ENCODE measurements around the gene CT45A5. TPM values are rescaled to one million over a fixed set of nuclear protein-coding genes. Genes with fewer than 3 reads are reported as not detected.

Gene CT45A5, protein sequence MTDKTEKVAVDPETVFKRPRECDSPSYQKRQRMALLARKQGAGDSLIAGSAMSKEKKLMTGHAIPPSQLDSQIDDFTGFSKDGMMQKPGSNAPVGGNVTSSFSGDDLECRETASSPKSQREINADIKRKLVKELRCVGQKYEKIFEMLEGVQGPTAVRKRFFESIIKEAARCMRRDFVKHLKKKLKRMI
- not detected in 2 replicates for total RNA-seq

GRCh38 chrX:135785403-135785802 is at the start of gene CT45A5:
TSS of gene CT45A5 (minus strand) at chrX:135785503. CDS start at chrX:135781729, 3,774 bp downstream.

GRCh38 chrX:135819912-135820311 is 34.6 kb upstream of the CT45A5 start, which contains the start of gene CT45A2:
TSS of gene CT45A2 (minus strand) at chrX:135820012. CDS start at chrX:135816265, 3,747 bp downstream.

DNA sequence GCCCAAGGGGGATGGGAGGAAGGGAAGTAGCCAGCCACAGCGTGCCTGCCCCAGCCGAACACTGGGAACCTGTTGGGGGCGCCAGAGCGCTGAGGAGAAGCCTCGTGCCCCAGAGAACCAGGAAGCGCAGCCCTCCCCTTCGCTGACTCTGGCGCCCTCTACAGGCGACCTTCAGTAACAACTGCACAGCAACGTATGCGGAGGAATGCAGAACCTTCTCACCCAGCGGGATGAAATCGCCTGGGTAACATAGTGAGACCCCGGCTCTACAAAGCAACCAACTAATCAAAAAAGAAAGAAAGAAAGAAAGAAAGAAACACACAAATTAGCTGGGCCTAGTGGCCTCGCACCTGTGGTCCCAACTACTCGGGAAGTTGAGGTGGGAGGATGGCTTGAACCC is 17.4 kb upstream of the CT45A5 start, which contains the start of gene CT45A6:
CT45A6 (minus strand) TSS at position 101 of the 400 bp plus-strand sequence. CDS start 3,794 bp downstream, outside the sequence.

GRCh38 chrX:135768091-135768490 is 17.2 kb downstream of the CT45A5 start, which contains the start of gene CT45A3:
TSS of gene CT45A3 (minus strand) at chrX:135768191. CDS start at chrX:135764444, 3,747 bp downstream.

Other genes starting within 250 kb of the CT45A5 start
- not detected in 2 replicates for gene CT45A1, start 71.9 kb downstream of the CT45A5 start, total RNA-seq
- gene CT45A3, start 17.3 kb downstream of the CT45A5 start, total RNA-seq = not detected in 2 replicates
- not detected in 2 replicates for gene CT45A6, start 17.3 kb upstream of the CT45A5 start, total RNA-seq
- gene CT45A2, start 34.5 kb upstream of the CT45A5 start, total RNA-seq = not detected in 2 replicates
- not detected in 2 replicates for gene CT45A7, start 51.8 kb upstream of the CT45A5 start, total RNA-seq
- not detected in 2 replicates for gene CT45A8, start 69.0 kb upstream of the CT45A5 start, total RNA-seq
- gene CT45A9, start 86.3 kb upstream of the CT45A5 start, total RNA-seq = not detected in 2 replicates
- not detected in 2 replicates for gene CT45A10, start 107.9 kb upstream of the CT45A5 start, total RNA-seq
- not detected in 2 replicates for gene SAGE1, start 108.2 kb upstream of the CT45A5 start, total RNA-seq
- 31.1 and 34.4 TPM in 2 replicates for gene MMGT1, start 188.5 kb upstream of the CT45A5 start, total RNA-seq
- 18.0 and 23.4 TPM in 2 replicates for gene SLC9A6, start 199.9 kb upstream of the CT45A5 start, total RNA-seq

Measured in thoracic aorta endothelial cell (primary cell).